HG03139 (cell line): Measurements from ENCODE around the gene PRSS53.

Experiments
- ATAC-seq: cut with Tn5 transposase; IDR thresholded peaks from one replicate; pipeline ENCODE4 v1.9.1; 2021; ENCODE audit not compliant: unreplicated experiment

The PRSS53 gene

DNA sequence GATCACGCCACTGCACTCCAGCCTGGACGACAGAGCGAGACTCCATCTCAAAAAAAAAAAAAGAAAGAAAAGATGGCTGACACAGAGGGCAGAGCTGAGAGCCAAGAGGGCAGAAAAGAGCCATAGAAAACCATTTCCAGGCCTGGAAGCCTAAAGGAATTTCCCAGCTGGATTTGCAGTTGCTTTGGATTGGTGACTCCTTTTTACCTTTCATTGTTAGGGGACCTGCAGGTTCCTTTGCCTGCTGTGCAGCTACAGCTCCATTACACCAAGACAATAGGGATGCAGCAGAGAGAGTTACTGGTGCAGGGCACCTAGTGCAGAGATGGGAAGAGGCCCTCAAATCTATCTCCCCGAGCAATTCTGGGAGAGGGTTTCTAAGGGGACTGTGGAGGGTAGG lies 33.1 kb downstream of the PRSS53 start:
- no peak for ATAC-seq

GRCh38 chr16:31052114-31052513 lies 36.6 kb downstream of the PRSS53 start:
- ATAC-seq: no peak

- no peak for ATAC-seq
Measured at GRCh38 chr16:31050280-31051030, 38.3 kb downstream of the PRSS53 start.

- no peak for ATAC-seq
Measured at GRCh38 chr16:31043898-31044481, 44.8 kb downstream of the PRSS53 start.

GRCh38 chr16:31043352-31043751 lies 45.4 kb downstream of the PRSS53 start:
- ATAC-seq: no peak

DNA sequence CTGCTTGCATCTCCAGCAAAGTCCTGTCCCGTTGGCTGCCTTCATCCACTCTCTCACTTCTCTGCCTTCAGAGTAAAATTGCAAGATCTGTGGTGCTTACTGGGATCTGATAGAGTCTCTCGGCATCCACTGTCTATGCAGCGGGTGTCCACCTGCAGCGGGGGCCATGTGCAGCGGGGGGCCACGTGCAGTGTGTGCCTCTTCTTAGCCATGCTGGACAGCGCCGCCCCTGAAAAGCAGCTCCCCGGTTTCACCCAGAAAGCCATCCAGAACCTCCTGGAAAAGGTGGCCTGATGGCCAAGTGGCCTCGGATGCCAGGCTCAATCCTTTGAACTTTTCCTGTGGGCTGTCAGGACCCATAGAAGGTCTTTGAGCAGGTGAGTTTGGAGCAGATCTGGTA lies 45.9 kb downstream of the PRSS53 start:
- no peak for ATAC-seq

GRCh38 chr16:31038993-31039392 lies 49.8 kb downstream of the PRSS53 start:
- no peak for ATAC-seq

- no peak for ATAC-seq
Measured at GRCh38 chr16:31036691-31037090, 52.1 kb downstream of the PRSS53 start.

DNA sequence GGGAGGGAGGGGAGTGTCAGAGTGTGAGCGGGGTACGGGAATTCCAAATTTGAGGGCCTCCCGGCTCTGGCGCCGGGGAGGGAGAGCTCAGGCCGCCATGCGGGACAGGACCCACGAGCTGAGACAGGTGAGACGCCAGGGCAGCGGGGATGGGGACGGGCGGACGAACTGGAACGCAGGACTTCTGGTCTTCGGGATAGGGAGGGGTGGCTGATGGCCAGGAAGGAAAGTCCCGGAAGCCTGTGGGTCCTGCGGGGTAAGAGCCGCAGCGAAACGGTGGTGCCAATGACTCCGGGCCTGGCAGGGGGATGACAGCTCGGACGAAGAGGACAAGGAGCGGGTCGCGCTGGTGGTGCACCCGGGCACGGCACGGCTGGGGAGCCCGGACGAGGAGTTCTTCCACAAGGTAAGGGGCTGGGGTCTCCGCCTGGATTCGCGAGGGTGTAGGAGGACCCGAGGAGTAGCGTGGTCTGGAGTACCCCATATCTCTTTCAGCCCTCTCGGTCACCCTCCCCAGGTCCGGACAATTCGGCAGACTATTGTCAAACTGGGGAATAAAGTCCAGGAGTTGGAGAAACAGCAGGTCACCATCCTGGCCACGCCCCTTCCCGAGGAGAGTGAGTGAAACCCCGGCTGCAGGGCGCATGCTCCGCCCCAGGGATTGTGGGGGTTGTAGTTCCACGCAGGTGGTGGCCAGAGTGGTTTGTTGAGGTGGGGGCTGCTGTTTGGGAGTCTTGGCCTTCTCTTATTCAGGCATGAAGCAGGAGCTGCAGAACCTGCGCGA lies 54.8 kb downstream of the PRSS53 start:
- ATAC-seq: peak; percentile 30
